ENCODE results near the gene ZNF655. TPM values are rescaled to one million over a fixed set of nuclear protein-coding genes. Genes with fewer than 3 reads are reported as not detected.

The ZNF655 gene
- total RNA-seq, 1 experiment from 2014 or later, result 169 TPM

DNA sequence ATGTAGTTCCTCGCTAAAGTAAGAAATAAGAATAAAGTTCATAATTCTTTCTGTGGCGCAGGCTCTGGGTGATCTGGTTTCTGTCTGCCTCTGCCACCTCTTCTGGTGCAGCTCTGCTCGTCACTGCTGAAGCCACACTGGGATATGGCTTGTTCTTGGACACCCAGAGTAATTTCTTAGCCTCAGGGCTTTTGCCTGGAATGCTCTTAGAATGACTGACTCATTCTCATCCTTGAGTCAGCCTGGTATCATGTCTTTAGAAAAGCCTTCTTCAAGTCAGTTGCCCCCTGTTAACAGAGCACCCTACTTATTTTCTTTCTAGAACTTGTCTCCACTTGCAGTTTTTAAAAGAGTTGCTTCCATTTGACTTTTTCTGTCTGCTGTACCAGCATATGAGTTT lies 60.3 kb downstream of the ZNF655 start:
- Histone ChIP-seq H3K9me3 (ENCODE audit: low read length) (no peaks in the 10 kb centered on the region), H3K27me3 (ENCODE audit: low read length) (no peaks in the 10 kb centered on the region), H3K4me2 (ENCODE audit: low read depth, low read length, poor library complexity, severe bottlenecking) (peak overlapping the region; percentile 92), H2AFZ (ENCODE audit: low read length) (no peak overlapping the region), H3K36me3 (ENCODE audit: insufficient read depth, low read length) (peaks cover 14% of the 10 kb centered on the region; the same call in 1 of the 2 replicates), H3K4me1 (ENCODE audit: low read length) (peaks cover 22% of the 10 kb centered on the region), H3K9ac (ENCODE audit: low read length) (no peak overlapping the region), H3K9me2 (replicated peaks; ENCODE audit: insufficient read depth, low read length) (no peaks in the 10 kb centered on the region), H4K20me1 (ENCODE audit: insufficient read depth, low read depth, low read length) (no peaks in the 10 kb centered on the region; the same call in 1 of the 2 replicates), H3K4me3 (ENCODE audit: low read length) (no peak overlapping the region), H3K27ac (ENCODE audit: low read length) (no peak overlapping the region), H3K79me2 (ENCODE audit: low read length) (peaks cover 28% of the 10 kb centered on the region)
- peak; percentile 27 for DNase-seq

DNA sequence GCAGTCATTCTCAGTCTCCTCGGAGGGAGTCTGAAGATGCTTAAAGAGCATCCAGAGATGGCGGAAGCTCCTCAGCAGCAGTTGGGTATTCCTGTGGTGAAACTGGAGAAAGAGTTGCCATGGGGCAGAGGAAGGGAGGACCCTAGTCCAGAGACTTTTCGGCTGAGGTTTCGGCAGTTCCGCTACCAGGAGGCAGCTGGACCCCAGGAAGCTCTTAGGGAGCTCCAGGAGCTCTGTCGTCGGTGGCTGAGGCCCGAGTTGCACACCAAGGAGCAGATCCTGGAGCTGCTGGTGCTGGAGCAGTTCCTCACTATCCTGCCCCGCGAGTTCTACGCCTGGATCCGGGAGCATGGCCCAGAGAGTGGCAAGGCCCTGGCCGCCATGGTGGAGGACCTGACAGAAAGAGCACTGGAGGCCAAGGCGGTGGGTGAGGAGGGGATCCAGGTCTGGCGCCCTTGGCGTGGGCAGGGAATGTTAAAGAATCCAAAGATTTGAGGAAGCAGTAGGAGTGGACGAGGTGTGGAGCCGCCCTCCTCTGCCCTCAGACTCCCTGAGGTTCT lies 61.2 kb downstream of the ZNF655 start:
- Histone ChIP-seq H3K9me3 (ENCODE audit: low read length) (no peaks in the 10 kb centered on the region), H4K20me1 (ENCODE audit: insufficient read depth, low read depth, low read length) (no peaks in the 10 kb centered on the region; the same call in 1 of the 2 replicates), H2AFZ (ENCODE audit: low read length) (no peak overlapping the region), H3K36me3 (ENCODE audit: insufficient read depth, low read length) (peaks cover 14% of the 10 kb centered on the region; the same call in 1 of the 2 replicates), H3K4me1 (ENCODE audit: low read length) (peaks cover 22% of the 10 kb centered on the region), H3K4me2 (ENCODE audit: low read depth, low read length, poor library complexity, severe bottlenecking) (no peak overlapping the region), H3K27ac (ENCODE audit: low read length) (no peak overlapping the region), H3K9me2 (replicated peaks; ENCODE audit: insufficient read depth, low read length) (no peaks in the 10 kb centered on the region), H3K9ac (ENCODE audit: low read length) (no peak overlapping the region), H3K79me2 (ENCODE audit: low read length) (peaks cover 28% of the 10 kb centered on the region), H3K4me3 (ENCODE audit: low read length) (no peak overlapping the region), H3K27me3 (ENCODE audit: low read length) (no peaks in the 10 kb centered on the region)
- no peak for DNase-seq

DNA sequence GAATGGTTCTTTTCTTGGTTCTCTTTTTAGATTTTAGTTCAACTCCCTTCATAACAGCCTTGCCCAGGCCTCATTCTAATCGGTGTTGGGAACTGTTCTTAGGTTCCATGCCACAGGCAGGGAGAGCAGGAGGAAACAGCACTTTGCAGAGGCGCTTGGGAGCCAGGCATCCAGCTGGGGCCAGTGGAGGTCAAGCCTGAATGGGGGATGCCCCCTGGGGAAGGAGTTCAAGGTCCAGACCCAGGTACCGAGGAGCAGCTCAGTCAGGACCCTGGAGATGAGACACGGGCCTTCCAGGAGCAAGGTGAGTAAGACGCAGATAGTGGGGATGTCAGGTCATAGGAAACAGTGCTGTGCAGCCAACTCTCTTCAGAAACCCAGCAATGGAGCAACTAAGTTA lies 62.8 kb downstream of the ZNF655 start:
- no peaks in the 10 kb centered on the region for H3K9me3 ChIP-seq (ENCODE audit: low read length)
- no peaks in the 10 kb centered on the region for H3K27me3 ChIP-seq (ENCODE audit: low read length)
- no peak overlapping the region for H3K9ac ChIP-seq (ENCODE audit: low read length)
- H3K4me1 ChIP-seq (ENCODE audit: low read length), result peaks cover 17% of the 10 kb centered on the region
- no peak overlapping the region for H2AFZ ChIP-seq (ENCODE audit: low read length)
- peaks cover 28% of the 10 kb centered on the region for H3K79me2 ChIP-seq (ENCODE audit: low read length)
- H3K4me3 ChIP-seq (ENCODE audit: low read length), result no peak overlapping the region
- H3K9me2 ChIP-seq (replicated peaks; ENCODE audit: insufficient read depth, low read length), result no peaks in the 10 kb centered on the region
- peaks cover 14% of the 10 kb centered on the region; the same call in 1 of the 2 replicates for H3K36me3 ChIP-seq (ENCODE audit: insufficient read depth, low read length)
- no peak for DNase-seq
- H3K4me2 ChIP-seq (ENCODE audit: low read depth, low read length, poor library complexity, severe bottlenecking), result no peak overlapping the region
- H3K27ac ChIP-seq (ENCODE audit: low read length), result no peak overlapping the region
- H4K20me1 ChIP-seq (ENCODE audit: insufficient read depth, low read depth, low read length), result no peaks in the 10 kb centered on the region; the same call in 1 of the 2 replicates

DNA sequence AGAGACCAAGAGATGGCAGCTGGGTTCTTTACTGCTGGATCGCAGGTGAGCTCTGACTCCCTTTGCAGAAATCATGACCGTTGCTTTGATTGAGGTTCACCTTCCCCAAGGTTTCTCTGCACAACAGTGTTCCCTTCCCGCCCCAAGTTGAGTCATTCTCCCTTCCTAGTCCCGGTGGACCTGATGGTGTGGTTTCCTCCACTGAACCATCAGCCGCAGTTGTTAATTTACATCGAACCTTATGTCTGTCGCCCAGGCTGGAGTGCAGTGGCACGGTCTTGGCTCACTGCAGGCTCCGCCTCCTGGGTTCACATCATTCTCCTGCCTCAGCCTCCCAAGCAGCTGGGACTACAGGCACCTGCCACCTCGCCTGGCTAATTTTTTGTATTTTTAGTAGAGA lies 64.2 kb downstream of the ZNF655 start:
- Histone ChIP-seq H3K9me2 (replicated peaks; ENCODE audit: insufficient read depth, low read length) (no peaks in the 10 kb centered on the region), H3K4me2 (ENCODE audit: low read depth, low read length, poor library complexity, severe bottlenecking) (no peak overlapping the region), H3K79me2 (ENCODE audit: low read length) (peaks cover 20% of the 10 kb centered on the region), H3K9ac (ENCODE audit: low read length) (no peak overlapping the region), H3K9me3 (ENCODE audit: low read length) (no peaks in the 10 kb centered on the region), H2AFZ (ENCODE audit: low read length) (no peak overlapping the region), H3K4me3 (ENCODE audit: low read length) (no peak overlapping the region), H3K27ac (ENCODE audit: low read length) (no peak overlapping the region), H3K27me3 (ENCODE audit: low read length) (no peaks in the 10 kb centered on the region), H3K4me1 (ENCODE audit: low read length) (peaks cover 9% of the 10 kb centered on the region), H4K20me1 (ENCODE audit: insufficient read depth, low read depth, low read length) (no peaks in the 10 kb centered on the region; the same call in 1 of the 2 replicates), H3K36me3 (ENCODE audit: insufficient read depth, low read length) (peaks cover 24% of the 10 kb centered on the region; the same call in 1 of the 2 replicates)
- DNase-seq, result no peak

GRCh38 chr7:99623091-99623693 lies 64.8 kb downstream of the ZNF655 start:
- no peak for DNase-seq
- H3K4me3 ChIP-seq (ENCODE audit: low read length), result no peak overlapping the region
- H3K9me2 ChIP-seq (replicated peaks; ENCODE audit: insufficient read depth, low read length), result no peaks in the 10 kb centered on the region
- no peaks in the 10 kb centered on the region; the same call in 1 of the 2 replicates for H4K20me1 ChIP-seq (ENCODE audit: insufficient read depth, low read depth, low read length)
- peaks cover 23% of the 10 kb centered on the region; the same call in 1 of the 2 replicates for H3K36me3 ChIP-seq (ENCODE audit: insufficient read depth, low read length)
- peaks cover 3% of the 10 kb centered on the region for H3K4me1 ChIP-seq (ENCODE audit: low read length)
- no peaks in the 10 kb centered on the region for H3K27me3 ChIP-seq (ENCODE audit: low read length)
- H3K4me2 ChIP-seq (ENCODE audit: low read depth, low read length, poor library complexity, severe bottlenecking), result no peak overlapping the region
- H3K27ac ChIP-seq (ENCODE audit: low read length), result no peak overlapping the region
- no peak overlapping the region for H3K9ac ChIP-seq (ENCODE audit: low read length)
- H3K79me2 ChIP-seq (ENCODE audit: low read length), result peaks cover 14% of the 10 kb centered on the region
- no peak overlapping the region for H2AFZ ChIP-seq (ENCODE audit: low read length)
- no peaks in the 10 kb centered on the region for H3K9me3 ChIP-seq (ENCODE audit: low read length)

- Histone ChIP-seq H3K9me2 (replicated peaks; ENCODE audit: insufficient read depth, low read length) (no peaks in the 10 kb centered on the region), H3K36me3 (ENCODE audit: insufficient read depth, low read length) (peaks cover 16% of the 10 kb centered on the region; the same call in 1 of the 2 replicates), H4K20me1 (ENCODE audit: insufficient read depth, low read depth, low read length) (no peaks in the 10 kb centered on the region; the same call in 1 of the 2 replicates), H3K4me3 (ENCODE audit: low read length) (no peak overlapping the region), H3K27ac (ENCODE audit: low read length) (no peak overlapping the region), H3K79me2 (ENCODE audit: low read length) (peaks cover 7% of the 10 kb centered on the region), H2AFZ (ENCODE audit: low read length) (no peak overlapping the region), H3K4me2 (ENCODE audit: low read depth, low read length, poor library complexity, severe bottlenecking) (no peak overlapping the region), H3K27me3 (ENCODE audit: low read length) (no peaks in the 10 kb centered on the region), H3K4me1 (ENCODE audit: low read length) (no peaks in the 10 kb centered on the region), H3K9me3 (ENCODE audit: low read length) (no peaks in the 10 kb centered on the region), H3K9ac (ENCODE audit: low read length) (no peak overlapping the region)
- DNase-seq, result no peak
Measured at GRCh38 chr7:99623702-99624447, 65.4 kb downstream of the ZNF655 start.

DNA sequence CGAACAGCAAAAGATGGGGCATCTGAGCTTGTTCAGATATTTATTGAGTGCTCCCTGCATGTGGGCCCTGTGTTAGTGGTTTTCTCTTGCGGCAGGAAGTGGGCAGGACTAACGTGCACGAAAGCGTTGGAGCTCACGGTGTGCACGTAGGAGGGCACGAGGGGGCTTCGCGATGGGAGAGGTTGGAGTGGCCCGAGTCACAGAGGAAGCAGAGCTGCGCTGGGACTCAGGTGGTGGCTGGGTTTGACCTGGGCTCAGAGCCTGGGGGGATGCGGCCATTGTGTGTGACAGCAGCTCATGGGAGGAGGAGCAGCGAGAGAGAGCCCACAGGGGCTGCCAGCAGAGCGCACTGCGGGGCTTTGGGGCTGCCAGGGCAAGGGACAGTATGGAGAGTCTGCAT lies 66.0 kb downstream of the ZNF655 start:
- Histone ChIP-seq H4K20me1 (ENCODE audit: insufficient read depth, low read depth, low read length) (no peaks in the 10 kb centered on the region; the same call in 1 of the 2 replicates), H3K79me2 (ENCODE audit: low read length) (peaks cover under 1% of the 10 kb centered on the region), H3K9me2 (replicated peaks; ENCODE audit: insufficient read depth, low read length) (no peaks in the 10 kb centered on the region), H3K9me3 (ENCODE audit: low read length) (no peaks in the 10 kb centered on the region), H3K36me3 (ENCODE audit: insufficient read depth, low read length) (peaks cover 15% of the 10 kb centered on the region; the same call in 1 of the 2 replicates), H3K27ac (ENCODE audit: low read length) (no peak overlapping the region), H3K4me2 (ENCODE audit: low read depth, low read length, poor library complexity, severe bottlenecking) (no peak overlapping the region), H3K4me1 (ENCODE audit: low read length) (no peaks in the 10 kb centered on the region), H3K9ac (ENCODE audit: low read length) (no peak overlapping the region), H3K4me3 (ENCODE audit: low read length) (no peak overlapping the region), H2AFZ (ENCODE audit: low read length) (no peak overlapping the region), H3K27me3 (ENCODE audit: low read length) (no peaks in the 10 kb centered on the region)
- DNase-seq, result no peak

DNA sequence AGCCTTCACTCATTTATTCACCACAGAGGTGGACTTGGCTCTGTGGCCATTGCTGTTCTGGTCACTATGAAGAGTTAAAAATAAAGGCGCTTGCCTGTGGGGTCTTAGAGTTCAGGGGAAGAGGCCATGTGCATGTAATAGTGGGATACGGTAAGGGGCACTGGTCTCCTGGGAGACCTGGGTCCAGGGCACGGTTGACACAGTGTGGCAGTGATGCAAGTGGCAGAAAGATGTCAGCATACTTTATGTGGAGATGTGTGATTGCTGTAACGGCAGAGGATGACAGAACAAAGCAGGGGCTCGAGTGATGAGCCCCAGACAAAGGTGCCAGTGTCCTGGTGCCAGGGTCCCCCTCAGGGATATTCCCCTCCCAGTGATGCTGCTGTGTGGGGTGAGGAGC lies 66.9 kb downstream of the ZNF655 start:
- Histone ChIP-seq H3K79me2 (ENCODE audit: low read length) (no peaks in the 10 kb centered on the region), H4K20me1 (ENCODE audit: insufficient read depth, low read depth, low read length) (no peaks in the 10 kb centered on the region), H2AFZ (ENCODE audit: low read length) (no peak overlapping the region), H3K27ac (ENCODE audit: low read length) (no peak overlapping the region), H3K4me2 (ENCODE audit: low read depth, low read length, poor library complexity, severe bottlenecking) (no peak overlapping the region), H3K4me3 (ENCODE audit: low read length) (no peak overlapping the region), H3K36me3 (ENCODE audit: insufficient read depth, low read length) (peaks cover 15% of the 10 kb centered on the region; the same call in 1 of the 2 replicates), H3K9me3 (ENCODE audit: low read length) (no peaks in the 10 kb centered on the region), H3K27me3 (ENCODE audit: low read length) (no peaks in the 10 kb centered on the region), H3K9ac (ENCODE audit: low read length) (no peak overlapping the region), H3K4me1 (ENCODE audit: low read length) (no peaks in the 10 kb centered on the region), H3K9me2 (replicated peaks; ENCODE audit: insufficient read depth, low read length) (no peaks in the 10 kb centered on the region)
- DNase-seq, result no peak

All from Karpas-422 (cell line).